ENCODE measurements around the gene PDZRN4.

The PDZRN4 gene

GRCh38 chr12:41468341-41468740 lies 280.2 kb downstream of the PDZRN4 start:
- DNase-seq (ENCODE audit: low read depth) = no peak
- in situ Hi-C loops (cut with HindIII; ENCODE audit: low sequenced_read_pairs) = no loop called here
- no peak overlapping the region for H3K4me3 ChIP-seq (ENCODE audit: low read depth, low read length)
- no peak for TF ChIP-seq CTCF (IDR thresholded peaks at IDR 0.05; ENCODE audit: low read depth, low read length, missing control alignments)

- no peak for DNase-seq (ENCODE audit: low read depth)
- no peak overlapping the region for H3K4me3 ChIP-seq (ENCODE audit: low read depth, low read length)
- in situ Hi-C loops (cut with HindIII; ENCODE audit: low sequenced_read_pairs) = no loop called here
- TF ChIP-seq CTCF (IDR thresholded peaks at IDR 0.05; ENCODE audit: low read depth, low read length, missing control alignments) = no peak
These were observed 280.6 kb downstream of the PDZRN4 start for GRCh38 chr12:41468756-41469155.

- in situ Hi-C loops (cut with HindIII; ENCODE audit: low sequenced_read_pairs) = no loop called here
- no peak for DNase-seq (ENCODE audit: low read depth)
- H3K4me3 ChIP-seq (ENCODE audit: low read depth, low read length) = no peak overlapping the region
- no peak for TF ChIP-seq CTCF (IDR thresholded peaks at IDR 0.05; ENCODE audit: low read depth, low read length, missing control alignments)
These were observed 285.3 kb downstream of the PDZRN4 start for GRCh38 chr12:41473441-41473840.

- no peak for TF ChIP-seq CTCF (IDR thresholded peaks at IDR 0.05; ENCODE audit: low read depth, low read length, missing control alignments)
- H3K4me3 ChIP-seq (ENCODE audit: low read depth, low read length) = no peak overlapping the region
- in situ Hi-C loops (cut with HindIII; ENCODE audit: low sequenced_read_pairs) = no loop called here
- no peak for DNase-seq (ENCODE audit: low read depth)
These were observed 285.9 kb downstream of the PDZRN4 start for GRCh38 chr12:41474001-41474400.

GRCh38 chr12:41476499-41477439 lies 288.6 kb downstream of the PDZRN4 start:
- TF ChIP-seq CTCF (IDR thresholded peaks at IDR 0.05; ENCODE audit: low read depth, low read length, missing control alignments) = no peak
- in situ Hi-C loops (cut with HindIII; ENCODE audit: low sequenced_read_pairs) = no loop called here
- H3K4me3 ChIP-seq (ENCODE audit: low read depth, low read length) = no peak overlapping the region
- DNase-seq (ENCODE audit: low read depth) = no peak

- H3K4me3 ChIP-seq (ENCODE audit: low read depth, low read length) = no peak overlapping the region
- no peak for TF ChIP-seq CTCF (IDR thresholded peaks at IDR 0.05; ENCODE audit: low read depth, low read length, missing control alignments)
- no peak for DNase-seq (ENCODE audit: low read depth)
- in situ Hi-C loops (cut with HindIII; ENCODE audit: low sequenced_read_pairs) = no loop called here
These were observed 291.3 kb downstream of the PDZRN4 start for GRCh38 chr12:41479426-41479825.

All from astrocyte of the cerebellum (primary cell).